ENCODE results near the gene TSSK3. TPM values are rescaled to one million over a fixed set of nuclear protein-coding genes. Genes with fewer than 3 reads are reported as not detected.

TSSK3 gene
- total and polyA plus RNA-seq, 2 of the 8 experiments (the other 6 are each of a cell fraction or from before 2014, with no cell fraction given) = 1.2 TPM

GRCh38 chr1:32341186-32341757 lies 21.1 kb upstream of the TSSK3 start:
- H3K36me3 ChIP-seq (ENCODE audit: control insufficient read depth in 2 of 4, insufficient read depth in 4 of 4, low read length in 3 of 4) = no peaks in the 10 kb centered on the region
- H2AFZ ChIP-seq (ENCODE audit: low read length) = no peak overlapping the region
- CTCF ChIA-PET (ENCODE audit: partially characterized antibody) = interaction anchor here (0.6 to 1.7 kb wide), 4 partner anchors 9 to 221 kb away, joined by 3 to 7 read pairs (median 4); no protein-coding TSS in a partner anchor
- no peak overlapping the region for H4K91ac ChIP-seq (replicated peaks; ENCODE audit: insufficient read length, low read length)
- H3K27ac ChIP-seq (ENCODE audit: low read depth, low read length) = no peak overlapping the region
- H3K27me3 ChIP-seq (replicated peaks in 1 of 4; ENCODE audit: control insufficient read depth in 3 of 4, extremely low read depth in 1 of 4, insufficient read depth in 3 of 4, low read length in 3 of 4) = peaks cover 0 to 7% (median 2%) of the 10 kb centered on the region in 4 experiments; a peak in 4 of 7 replicates
- H3K4ac ChIP-seq (replicated peaks; ENCODE audit: insufficient read length, low read depth, low read length) = no peak overlapping the region
- H2BK15ac ChIP-seq (ENCODE audit: low read length) = no peak overlapping the region
- H4K5ac ChIP-seq (ENCODE audit: insufficient read length, low read depth, low read length) = no peak overlapping the region
- FAIRE-seq (no peak), DNase-seq (ENCODE audit: low read depth in 1 of 2, low spot score in 2 of 2) (no peak)
- no peaks in the 10 kb centered on the region for H4K20me1 ChIP-seq (replicated peaks in 1 of 2; ENCODE audit: control insufficient read depth in 1 of 2, insufficient read depth in 2 of 2, low read length in 2 of 2)
- H3K56ac ChIP-seq (replicated peaks; ENCODE audit: insufficient read length, low read depth, low read length) = no peak overlapping the region
- H2BK12ac ChIP-seq (ENCODE audit: low read depth, low read length) = no peak overlapping the region
- no peak overlapping the region for H3K23ac ChIP-seq (ENCODE audit: insufficient read length)
- no peak overlapping the region for H3K4me3 ChIP-seq (ENCODE audit: extremely low read depth in 1 of 4, insufficient read depth in 2 of 4, low read depth in 3 of 4, low read length in 4 of 4)
- no peak overlapping the region for H3K4me2 ChIP-seq (ENCODE audit: insufficient read depth in 1 of 2, low read depth in 2 of 2, low read length in 2 of 2)
- H4K8ac ChIP-seq (ENCODE audit: extremely low read depth, insufficient read depth, low read length) = peak overlapping the region; percentile 73; the same call in 1 of the 2 replicates
- H2BK20ac ChIP-seq (ENCODE audit: low read length) = no peak overlapping the region
- no peak overlapping the region for H3K14ac ChIP-seq (ENCODE audit: insufficient read length)
- WGBS, 2 experiments (ENCODE audit: extremely low coverage in 1 of 2, insufficient coverage in 1 of 2, insufficient read length in 1 of 2, insufficient replicate concordance in 2 of 2, low coverage in 1 of 2, low lambda C conversion rate in 2 of 2, missing lambda C conversion rate in 1 of 2) = 87% methylated on average over 11 of the region's 11 CpGs; no CpG with 5 or more reads in 1 of the 2 experiments
- POLR2A ChIA-PET (ENCODE audit: partially characterized antibody) = interaction anchor here (1.0 to 17.1 kb wide), 5 partner anchors 8 to 100 kb away, joined by 3 to 321 read pairs (median 7); partner anchors contain the start of genes FAM229A, MARCKSL1 and TSSK3
- H2BK5ac ChIP-seq (ENCODE audit: low read depth, low read length) = no peak overlapping the region
- H2BK120ac ChIP-seq (replicated peaks; ENCODE audit: low read depth, low read length) = no peak overlapping the region
- H2AK5ac ChIP-seq (ENCODE audit: low read depth, low read length) = 0 out of 2 replicates have a peak overlapping the region, but pooled peaks have one; percentile 53
- H3K79me1 ChIP-seq (ENCODE audit: low read depth, low read length) = no peaks in the 10 kb centered on the region
- no peaks in the 10 kb centered on the region for H3K9me3 ChIP-seq (ENCODE audit: insufficient read depth in 2 of 2, low read depth in 1 of 2, low read length in 1 of 2)
- peak overlapping the region; percentile 60; the same call in 1 of the 2 replicates for H3K18ac ChIP-seq (ENCODE audit: extremely low read depth, low read length)
- H3K9ac ChIP-seq (replicated peaks in 1 of 4; ENCODE audit: extremely low read depth in 1 of 4, low read depth in 3 of 4, low read length in 3 of 4) = no peak overlapping the region
- peaks cover 0 to 19% (median 14%) of the 10 kb centered on the region in 4 experiments; a peak in 6 of 7 replicates for H3K4me1 ChIP-seq (replicated peaks in 1 of 4; ENCODE audit: control insufficient read depth in 3 of 4, insufficient read depth in 4 of 4, low read length in 3 of 4)
- no peaks in the 10 kb centered on the region for H3K79me2 ChIP-seq (ENCODE audit: control insufficient read depth in 1 of 2, insufficient read depth in 2 of 2, low read length in 2 of 2)
- H3K23me2 ChIP-seq (ENCODE audit: low read depth, low read length) = peaks cover 2% of the 10 kb centered on the region; the same call in 1 of the 2 replicates
- TF ChIP-seq JUN (IDR thresholded peaks at IDR 0.05; ENCODE audit: low read depth, low read length) (no peak), KDM1A (IDR thresholded peaks at IDR 0.05; ENCODE audit: borderline replicate concordance, low read length) (no peak), JUND (IDR thresholded peaks at IDR 0.05; ENCODE audit: low read length) (no peak), RFX5 (IDR thresholded peaks at IDR 0.05; ENCODE audit: borderline replicate concordance, low read depth, low read length) (no peak), RBBP5 (IDR thresholded peaks at IDR 0.05; ENCODE audit: borderline replicate concordance, low read depth, low read length) (no peak), SUZ12 (IDR thresholded peaks at IDR 0.05; ENCODE audit: low read length) (no peak), NRF1 (IDR thresholded peaks at IDR 0.05; ENCODE audit: low read depth, low read length) (no peak), CHD1 (IDR thresholded peaks at IDR 0.05; ENCODE audit: low read depth, low read length) (no peak), SP4 (IDR thresholded peaks at IDR 0.05; ENCODE audit: low read length) (no peak), CHD2 (IDR thresholded peaks at IDR 0.05; ENCODE audit: low read length) (no peak), BRCA1 (IDR thresholded peaks at IDR 0.05; ENCODE audit: low read depth, low read length) (no peak), HDAC2 (IDR thresholded peaks at IDR 0.05; ENCODE audit: borderline replicate concordance in 1 of 2, low read depth in 2 of 2, low read length in 2 of 2) (no peak), BACH1 (IDR thresholded peaks at IDR 0.05; ENCODE audit: low read length) (no peak), TEAD4 (IDR thresholded peaks at IDR 0.05; ENCODE audit: low read depth, low read length) (no peak)

Measured in H1 (cell line).